Activated T-cell treated with anti-CD3 and anti-CD28 coated beads for 24 hours (primary cell): ENCODE measurements around the gene SLC39A3.
A peak's percentile ranks its signal among the peaks of the same experiment; 100 is the strongest.

Source experiments
- DNase-seq: peaks from one replicate; pipeline ENCODE4 v3.0.0-alpha.2; 2020; ENCODE audit warnings: low read depth

SLC39A3 gene

GRCh38 chr19:2702170-2703076, 37.4 kb downstream of the SLC39A3 start, which contains the start of gene GNG7:
Gene GNG7, minus strand, starts transcription at chr19:2702694. Its CDS starts 182,006 bp downstream, at chr19:2520688.
- DNase-seq: peak; percentile 96

GRCh38 chr19:2701361-2702169, 38.3 kb downstream of the SLC39A3 start:
- DNase-seq: no peak

- no peak for DNase-seq
These were observed 39.0 kb downstream of the SLC39A3 start for GRCh38 chr19:2700660-2701360.

GRCh38 chr19:2699413-2700140, 40.2 kb downstream of the SLC39A3 start:
- no peak for DNase-seq

- DNase-seq: no peak
These were observed 45.6 kb downstream of the SLC39A3 start for GRCh38 chr19:2694196-2694595.

- DNase-seq: no peak
These were observed 46.2 kb downstream of the SLC39A3 start for GRCh38 chr19:2693492-2694160.

GRCh38 chr19:2691951-2692350, 47.9 kb downstream of the SLC39A3 start:
- DNase-seq: no peak

GRCh38 chr19:2690856-2691255, 49.0 kb downstream of the SLC39A3 start:
- DNase-seq: no peak

- DNase-seq: no peak
These were observed 53.5 kb downstream of the SLC39A3 start for GRCh38 chr19:2686360-2686759.

GRCh38 chr19:2685204-2685704, 54.6 kb downstream of the SLC39A3 start:
- no peak for DNase-seq

GRCh38 chr19:2683430-2684003, 56.3 kb downstream of the SLC39A3 start:
- no peak for DNase-seq
